ENCODE results near the gene DNAJC4. TPM values are rescaled to one million over a fixed set of nuclear protein-coding genes. Genes with fewer than 3 reads are reported as not detected.
A peak's percentile ranks its signal among the peaks of the same experiment; 100 is the strongest.

The DNAJC4 gene
- polyA plus RNA-seq, 1 donor from 2014 or later, result 20.3 TPM

DNA sequence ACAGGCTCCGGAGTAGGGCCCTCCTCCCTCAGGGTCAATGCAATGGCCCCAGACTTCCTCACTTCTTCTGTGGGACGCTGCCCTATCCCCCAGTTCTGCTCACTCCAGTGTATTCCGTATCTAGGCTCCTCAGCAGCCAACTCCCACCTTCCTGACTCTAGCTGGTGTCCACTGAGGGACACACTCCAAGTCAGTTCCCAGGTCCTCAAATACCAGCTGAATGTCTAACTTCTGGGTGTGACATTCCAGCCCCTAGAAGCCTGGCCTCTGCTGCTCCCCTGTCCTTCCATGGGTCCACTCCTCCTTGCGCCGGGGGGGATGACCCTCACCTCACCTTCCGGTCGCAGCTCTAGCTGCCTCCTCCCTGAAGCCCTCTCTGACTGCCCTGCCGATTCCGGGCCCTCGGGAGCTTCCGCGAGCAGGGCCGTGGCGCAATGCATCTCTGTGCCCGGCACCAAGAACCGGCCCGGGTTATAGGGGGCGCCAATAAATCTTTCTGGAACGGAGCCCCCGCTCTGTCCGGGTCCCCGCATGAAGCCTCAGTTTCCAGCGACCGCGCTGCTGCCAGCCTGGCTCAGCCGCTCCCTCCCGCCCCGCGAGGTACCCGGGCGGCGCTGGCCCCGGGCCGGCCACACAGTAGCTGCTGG, 38.7 kb downstream of the DNAJC4 start:
- peak overlapping the region; percentile 45 for H2AFZ ChIP-seq (ENCODE audit: low read depth, low read length)

DNA sequence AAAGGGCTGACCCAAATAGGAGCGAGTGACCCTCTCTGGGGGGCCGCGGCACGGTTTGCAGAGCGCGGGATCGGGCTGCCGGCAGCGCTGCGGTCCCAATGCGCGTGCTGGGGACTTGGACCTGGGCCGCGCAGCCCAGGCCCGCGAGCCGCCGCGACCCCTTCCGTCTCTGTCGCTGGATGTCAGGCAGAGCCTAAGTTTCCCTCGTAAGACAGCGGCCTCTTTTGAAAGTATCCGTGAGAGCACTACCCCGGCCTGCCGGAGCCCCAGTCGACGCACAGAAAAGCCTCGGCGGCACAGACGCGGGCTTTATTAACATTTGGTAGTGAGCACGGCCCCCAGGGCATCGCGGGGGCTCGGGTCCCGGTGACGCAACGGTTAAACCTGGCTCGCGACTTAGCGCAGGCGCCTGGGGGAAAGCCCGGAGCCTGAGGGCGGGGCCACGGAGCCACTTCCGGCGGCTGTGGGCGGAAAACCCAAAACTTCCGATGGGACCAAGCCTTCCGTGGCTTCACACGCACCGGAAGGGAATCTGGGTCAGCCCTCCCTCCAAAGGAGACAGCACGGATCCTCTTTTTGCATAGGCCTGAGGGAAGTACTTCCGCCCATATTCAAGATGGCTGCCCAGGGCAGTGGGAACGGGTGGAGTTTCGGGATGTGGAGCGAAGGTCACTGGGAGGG, 39.3 kb downstream of the DNAJC4 start:
- no peaks in the 10 kb centered on the region for H3K9me2 ChIP-seq (ENCODE audit: insufficient read depth, low read length)
- H3K79me2 ChIP-seq (replicated peaks; ENCODE audit: insufficient read depth, low read length), result no peaks in the 10 kb centered on the region
- H3K27ac ChIP-seq (ENCODE audit: low read length), result peak overlapping the region; percentile 87
- H2AFZ ChIP-seq (ENCODE audit: low read depth, low read length), result peak overlapping the region; percentile 45
- H3K27me3 ChIP-seq (ENCODE audit: insufficient read depth, low read depth, low read length), result no peaks in the 10 kb centered on the region
- no peaks in the 10 kb centered on the region for H3K9me3 ChIP-seq (ENCODE audit: low read length)
- no peaks in the 10 kb centered on the region for H4K20me1 ChIP-seq (ENCODE audit: insufficient read depth)
- no peaks in the 10 kb centered on the region for H3K36me3 ChIP-seq (ENCODE audit: insufficient read depth, low read length)
- H3K4me2 ChIP-seq (ENCODE audit: low read length), result peak overlapping the region; percentile 97
- peaks cover 6% of the 10 kb centered on the region for H3F3A ChIP-seq (ENCODE audit: insufficient read depth, low read length, poor library complexity, severe bottlenecking)
- H3K9ac ChIP-seq (ENCODE audit: low read length), result peak overlapping the region; percentile 87
- peak overlapping the region; percentile 96 for H3K4me3 ChIP-seq (ENCODE audit: low read length)
- TF ChIP-seq, protein P1, sequence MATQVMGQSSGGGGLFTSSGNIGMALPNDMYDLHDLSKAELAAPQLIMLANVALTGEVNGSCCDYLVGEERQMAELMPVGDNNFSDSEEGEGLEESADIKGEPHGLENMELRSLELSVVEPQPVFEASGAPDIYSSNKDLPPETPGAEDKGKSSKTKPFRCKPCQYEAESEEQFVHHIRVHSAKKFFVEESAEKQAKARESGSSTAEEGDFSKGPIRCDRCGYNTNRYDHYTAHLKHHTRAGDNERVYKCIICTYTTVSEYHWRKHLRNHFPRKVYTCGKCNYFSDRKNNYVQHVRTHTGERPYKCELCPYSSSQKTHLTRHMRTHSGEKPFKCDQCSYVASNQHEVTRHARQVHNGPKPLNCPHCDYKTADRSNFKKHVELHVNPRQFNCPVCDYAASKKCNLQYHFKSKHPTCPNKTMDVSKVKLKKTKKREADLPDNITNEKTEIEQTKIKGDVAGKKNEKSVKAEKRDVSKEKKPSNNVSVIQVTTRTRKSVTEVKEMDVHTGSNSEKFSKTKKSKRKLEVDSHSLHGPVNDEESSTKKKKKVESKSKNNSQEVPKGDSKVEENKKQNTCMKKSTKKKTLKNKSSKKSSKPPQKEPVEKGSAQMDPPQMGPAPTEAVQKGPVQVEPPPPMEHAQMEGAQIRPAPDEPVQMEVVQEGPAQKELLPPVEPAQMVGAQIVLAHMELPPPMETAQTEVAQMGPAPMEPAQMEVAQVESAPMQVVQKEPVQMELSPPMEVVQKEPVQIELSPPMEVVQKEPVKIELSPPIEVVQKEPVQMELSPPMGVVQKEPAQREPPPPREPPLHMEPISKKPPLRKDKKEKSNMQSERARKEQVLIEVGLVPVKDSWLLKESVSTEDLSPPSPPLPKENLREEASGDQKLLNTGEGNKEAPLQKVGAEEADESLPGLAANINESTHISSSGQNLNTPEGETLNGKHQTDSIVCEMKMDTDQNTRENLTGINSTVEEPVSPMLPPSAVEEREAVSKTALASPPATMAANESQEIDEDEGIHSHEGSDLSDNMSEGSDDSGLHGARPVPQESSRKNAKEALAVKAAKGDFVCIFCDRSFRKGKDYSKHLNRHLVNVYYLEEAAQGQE (IDR thresholded peaks at IDR 0.05; ENCODE audit: borderline replicate concordance), result no peak
- TF ChIP-seq TAF1 (IDR thresholded peaks at IDR 0.05; ENCODE audit: low read depth) (peak; percentile 49), POLR2AphosphoS5 (IDR thresholded peaks at IDR 0.05) (peak; percentile 76), EP300 (conservative IDR thresholded peaks at IDR 0.05; ENCODE audit: poor library complexity, severe bottlenecking) (peak; percentile 39), EZH2 (IDR thresholded peaks at IDR 0.05; ENCODE audit: borderline replicate concordance, insufficient read depth, low read length, poor library complexity, severe bottlenecking) (no peak), MXI1 (conservative IDR thresholded peaks at IDR 0.05; ENCODE audit: poor library complexity, severe bottlenecking) (peak; percentile 71), SMC3 (conservative IDR thresholded peaks at IDR 0.05; ENCODE audit: poor library complexity) (peak; percentile 70)
- TF ChIP-seq, protein P2, sequence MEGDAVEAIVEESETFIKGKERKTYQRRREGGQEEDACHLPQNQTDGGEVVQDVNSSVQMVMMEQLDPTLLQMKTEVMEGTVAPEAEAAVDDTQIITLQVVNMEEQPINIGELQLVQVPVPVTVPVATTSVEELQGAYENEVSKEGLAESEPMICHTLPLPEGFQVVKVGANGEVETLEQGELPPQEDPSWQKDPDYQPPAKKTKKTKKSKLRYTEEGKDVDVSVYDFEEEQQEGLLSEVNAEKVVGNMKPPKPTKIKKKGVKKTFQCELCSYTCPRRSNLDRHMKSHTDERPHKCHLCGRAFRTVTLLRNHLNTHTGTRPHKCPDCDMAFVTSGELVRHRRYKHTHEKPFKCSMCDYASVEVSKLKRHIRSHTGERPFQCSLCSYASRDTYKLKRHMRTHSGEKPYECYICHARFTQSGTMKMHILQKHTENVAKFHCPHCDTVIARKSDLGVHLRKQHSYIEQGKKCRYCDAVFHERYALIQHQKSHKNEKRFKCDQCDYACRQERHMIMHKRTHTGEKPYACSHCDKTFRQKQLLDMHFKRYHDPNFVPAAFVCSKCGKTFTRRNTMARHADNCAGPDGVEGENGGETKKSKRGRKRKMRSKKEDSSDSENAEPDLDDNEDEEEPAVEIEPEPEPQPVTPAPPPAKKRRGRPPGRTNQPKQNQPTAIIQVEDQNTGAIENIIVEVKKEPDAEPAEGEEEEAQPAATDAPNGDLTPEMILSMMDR (IDR thresholded peaks at IDR 0.05; ENCODE audit: poor library complexity, severe bottlenecking), result peak; percentile 62

More for the DNA sequence above, 38.7 kb downstream of the DNAJC4 start:
- no peaks in the 10 kb centered on the region for H3K27me3 ChIP-seq (ENCODE audit: insufficient read depth, low read depth, low read length)
- peak overlapping the region; percentile 87 for H3K9ac ChIP-seq (ENCODE audit: low read length)
- H3K36me3 ChIP-seq (ENCODE audit: insufficient read depth, low read length), result no peaks in the 10 kb centered on the region
- H3K79me2 ChIP-seq (replicated peaks; ENCODE audit: insufficient read depth, low read length), result no peaks in the 10 kb centered on the region
- H3K27ac ChIP-seq (ENCODE audit: low read length), result peak overlapping the region; percentile 87
- peak overlapping the region; percentile 89 for H3K4me2 ChIP-seq (ENCODE audit: low read length)
- no peak for TF ChIP-seq RAD21 (conservative IDR thresholded peaks at IDR 0.05)
- no peak for TF ChIP-seq EP300 (conservative IDR thresholded peaks at IDR 0.05; ENCODE audit: poor library complexity, severe bottlenecking)
- TF ChIP-seq, protein P2 (IDR thresholded peaks at IDR 0.05; ENCODE audit: poor library complexity, severe bottlenecking), result no peak
- TF ChIP-seq MXI1 (conservative IDR thresholded peaks at IDR 0.05; ENCODE audit: poor library complexity, severe bottlenecking), result no peak
- TF ChIP-seq SMC3 (conservative IDR thresholded peaks at IDR 0.05; ENCODE audit: poor library complexity), result no peak
- TF ChIP-seq EZH2 (IDR thresholded peaks at IDR 0.05; ENCODE audit: borderline replicate concordance, insufficient read depth, low read length, poor library complexity, severe bottlenecking), result no peak
- TF ChIP-seq, protein P1 (IDR thresholded peaks at IDR 0.05; ENCODE audit: borderline replicate concordance), result no peak
- no peak for TF ChIP-seq POLR2AphosphoS5 (IDR thresholded peaks at IDR 0.05)
- no peak for TF ChIP-seq TAF1 (IDR thresholded peaks at IDR 0.05; ENCODE audit: low read depth)
- peaks cover 6% of the 10 kb centered on the region for H3F3A ChIP-seq (ENCODE audit: insufficient read depth, low read length, poor library complexity, severe bottlenecking)
- H4K20me1 ChIP-seq (ENCODE audit: insufficient read depth), result no peaks in the 10 kb centered on the region
- no peaks in the 10 kb centered on the region for H3K9me3 ChIP-seq (ENCODE audit: low read length)
- peak overlapping the region; percentile 96 for H3K4me3 ChIP-seq (ENCODE audit: low read length)
- no peaks in the 10 kb centered on the region for H3K9me2 ChIP-seq (ENCODE audit: insufficient read depth, low read length)

Measured in neural cell (in vitro differentiated cells).